HL-60 (cell line): ENCODE measurements around the gene JRKL.
A peak's percentile ranks its signal among the peaks of the same experiment; 100 is the strongest.

ENCODE experiments used
- DNase-seq, 2 experiments: peaks; one replicate each; pipeline ENCODE4 v3.0.0-alpha.2; 2010 to 2020; ENCODE audit warnings: low read depth in 1 of 2, low spot score in 1 of 2
- H3K27ac ChIP-seq: fragments of 250-450 bp; sonication (Bioruptor Pico); replicated peaks from 2 replicates; pipeline ENCODE4 v1.5.1; 2020; ENCODE audit warnings: mild to moderate bottlenecking, moderate library complexity
- H3K27me3 ChIP-seq: fragments of 250-450 bp; sonication (Bioruptor Pico); 2 replicates; pipeline ENCODE4 v1.5.1; 2021; ENCODE audit warnings: mild to moderate bottlenecking, moderate library complexity; ENCODE audit not compliant: insufficient read depth, poor library complexity, severe bottlenecking
- H3K4me3 ChIP-seq: replicated peaks from 2 replicates; pipeline ENCODE4 v1.5.1; 2011; ENCODE audit warnings: mild to moderate bottlenecking, control low read depth, low read length; ENCODE audit not compliant: insufficient read depth
- CTCF ChIP-seq: IDR thresholded peaks from one replicate; pipeline ENCODE4 v1.5.1; 2011; ENCODE audit warnings: low read length, control low read depth, inconsistent platforms; ENCODE audit not compliant: insufficient read depth
- GABPA ChIP-seq: IDR thresholded peaks from 2 replicates; pipeline ENCODE4 v1.6.1; 2012; ENCODE audit warnings: low read depth
- POLR2AphosphoS5 ChIP-seq: IDR thresholded peaks from 2 replicates; pipeline ENCODE4 v1.6.1; 2012; ENCODE audit warnings: low read depth
- REST ChIP-seq: IDR thresholded peaks from 2 replicates; pipeline ENCODE4 v1.6.1; 2012; ENCODE audit warnings: low read depth; ENCODE audit not compliant: insufficient replicate concordance
- SPI1 ChIP-seq: IDR thresholded peaks from 2 replicates; pipeline ENCODE4 v1.6.1; 2012; ENCODE audit warnings: low read depth, mild to moderate bottlenecking, borderline replicate concordance

JRKL gene

DNA sequence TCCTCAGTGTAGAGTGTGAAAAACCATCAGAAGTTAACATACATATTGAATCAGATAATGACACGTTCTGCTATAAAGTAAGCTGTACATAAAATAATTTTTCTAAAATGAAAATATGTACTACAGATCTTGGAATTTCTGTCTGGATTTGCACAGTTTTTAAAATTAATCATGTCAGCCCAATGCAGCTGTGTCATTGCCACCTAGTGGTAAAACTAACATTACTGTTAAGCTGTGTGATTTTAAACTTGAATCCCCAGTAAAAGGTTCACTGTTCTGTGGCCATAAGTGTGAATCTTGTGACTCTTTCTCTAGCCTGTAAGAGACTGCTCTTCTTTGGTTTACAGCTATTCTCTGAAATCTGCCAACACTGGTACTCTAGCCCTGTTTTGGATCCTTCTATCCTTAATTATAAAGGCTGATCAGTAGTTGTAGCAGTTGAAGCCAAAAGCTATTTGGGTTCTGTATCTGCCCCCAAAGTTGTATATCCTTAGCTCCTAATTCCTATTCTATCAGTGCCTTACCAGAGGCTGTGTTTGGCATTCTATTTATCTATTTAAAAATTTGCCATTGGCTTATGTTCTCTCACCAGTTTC is 4.0 kb downstream of the JRKL start:
- Histone ChIP-seq H3K27ac (no peak overlapping the region), H3K27me3 (no peaks in the 10 kb centered on the region), H3K4me3 (no peak overlapping the region)
- DNase-seq = peak in 1 of 2 experiments; percentile 13
- peak; percentile 45 for TF ChIP-seq CTCF
- no peak for TF ChIP-seq GABPA

- Histone ChIP-seq H3K27ac (no peak overlapping the region), H3K27me3 (no peaks in the 10 kb centered on the region), H3K4me3 (no peak overlapping the region)
- DNase-seq = no peak
- no peak for TF ChIP-seq GABPA
- TF ChIP-seq REST = no peak
- no peak for TF ChIP-seq SPI1
- no peak for TF ChIP-seq POLR2AphosphoS5
- no peak for TF ChIP-seq CTCF
Observed at GRCh38 chr11:96394773-96395172, 5.0 kb downstream of the JRKL start.

DNA sequence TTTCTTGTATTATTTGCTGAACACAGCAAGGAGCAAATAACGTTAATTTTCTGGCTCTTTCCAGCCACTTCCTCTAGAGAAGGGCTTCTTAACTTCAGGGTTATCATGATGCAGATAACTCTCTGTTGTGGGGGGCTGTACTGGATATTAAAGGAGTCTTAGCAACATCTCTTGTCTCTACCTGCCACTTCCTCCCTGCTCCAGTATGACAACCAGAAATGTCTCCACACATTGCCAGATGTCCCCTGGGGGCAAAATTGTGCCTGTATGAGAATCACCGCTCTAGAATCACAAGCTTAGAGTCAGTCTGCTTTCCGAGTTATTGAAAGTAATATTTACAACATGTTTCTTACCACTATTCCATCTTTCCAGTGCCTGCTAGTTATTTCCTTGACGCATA is 6.8 kb downstream of the JRKL start:
- H3K27ac ChIP-seq = no peak overlapping the region
- TF ChIP-seq POLR2AphosphoS5 (no peak), GABPA (no peak), SPI1 (no peak), CTCF (no peak), REST (no peak)
- H3K4me3 ChIP-seq = no peak overlapping the region
- no peaks in the 10 kb centered on the region for H3K27me3 ChIP-seq
- no peak for DNase-seq

- H3K27ac ChIP-seq = no peak overlapping the region
- H3K4me3 ChIP-seq = no peak overlapping the region
- TF ChIP-seq GABPA (no peak), POLR2AphosphoS5 (no peak), CTCF (no peak), REST (no peak), SPI1 (no peak)
- no peaks in the 10 kb centered on the region for H3K27me3 ChIP-seq
- no peak for DNase-seq
Observed at GRCh38 chr11:96397863-96398262, 8.1 kb downstream of the JRKL start.
